Stomach (tissue), 9 donors: ENCODE results near the gene RRAS2. TPM values are rescaled to one million over a fixed set of nuclear protein-coding genes. Genes with fewer than 3 reads are reported as not detected.
"Not testable (repeated sequence)": the region's sequence is repeated elsewhere in the genome, so short reads cannot be mapped to it uniquely, and the experiment has no call there.

Experiments used
- DNase-seq, 2 donors: peaks; one replicate each; pipeline versions ENCODE4 v3.0.0 to v3.0.0-alpha.2; 2013 to 2019
- H3K27ac ChIP-seq, 5 donors: fragments of 200-600 bp in 4 of 5; sonication (generic) in 4 of 5; one replicate each; pipeline ENCODE4 v1.5.1; 2013 to 2019; ENCODE audit warnings: mild to moderate bottlenecking in 1 of 5, moderate library complexity in 1 of 5
- H3K27me3 ChIP-seq, 3 donors: fragments of 200-600 bp; sonication (generic); one replicate each; pipeline ENCODE4 v1.5.1; 2017 to 2019; ENCODE audit warnings: mixed run types in 1 of 3
- H3K36me3 ChIP-seq, 4 donors: fragments of 200-600 bp; sonication (generic); 1 replicate in 3 of 4; 2 replicates in 1 of 4; pipeline ENCODE4 v1.5.1; 2016 to 2019
- H3K4me1 ChIP-seq, 4 donors: fragments of 200-600 bp; sonication (generic); one replicate each; pipeline ENCODE4 v1.5.1; 2016 to 2019
- H3K4me3 ChIP-seq, 4 donors: fragments of 200-600 bp; sonication (generic) in 3 of 4; one replicate each; pipeline ENCODE4 v1.5.1; 2016 to 2019; ENCODE audit warnings: mild to moderate bottlenecking in 1 of 4
- H3K9me3 ChIP-seq, 4 donors: fragments of 200-600 bp; sonication (generic); one replicate each; pipeline ENCODE4 v1.5.1; 2016 to 2019
- EP300 ChIP-seq: sonication (generic); formaldehyde crosslinking; IDR thresholded peaks from one replicate; pipeline ENCODE4 v1.6.1; 2017; ENCODE audit warnings: antibody characterized with exemption
- POLR2A ChIP-seq, 4 donors: fragments of 450-650 bp; IDR thresholded peaks; one replicate each; pipeline ENCODE4 v1.6.1; 2016; ENCODE audit warnings: antibody characterized with exemption in 4 of 4, control low read depth in 2 of 4, mild to moderate bottlenecking in 1 of 4, moderate library complexity in 1 of 4
- POLR2AphosphoS5 ChIP-seq, 3 donors: sonication (generic); formaldehyde crosslinking; IDR thresholded peaks; one replicate each; pipeline ENCODE4 v1.6.1; 2016; ENCODE audit warnings: antibody characterized with exemption in 3 of 3
- WGBS, 5 donors: extraction: QIAGEN DNeasy Blood & Tissue Kit in 3 of 5; methylation state at CpG; one replicate each; pipeline versions ENCODE4 v1.1.5 to v1.1.7; 2013 to 2018; 5-methylcytosine and 5-hydroxymethylcytosine counted together
- intact Hi-C: fragments of 100-400 bp; cut with DNase I; formaldehyde crosslinking; loops from one replicate; pipeline ENCODE4 v1.15.1; 2023; ENCODE audit warnings: low total_unique reads
- polyA plus RNA-seq, 3 donors: library from polyadenylated mRNA; stranded (reverse); fragments of 200-250 nt; gene quantifications; one replicate each; pipeline ENCODE4 v1.2.3, GENCODE V29; 2013
- total RNA-seq, 5 donors: library from RNA; depleted of rRNA; stranded (reverse); fragments of >200 nt; gene quantifications; one replicate each; pipeline versions ENCODE4 v1.1.0 to v1.2.3, GENCODE V29; 2014 to 2016
- TF ChIP-seq, protein P1 (sequence below), 7 experiments: fragments of 450-650 bp in 4 of 7; fragments of 200-600 bp in 3 of 7; sonication (generic) in 3 of 7; IDR thresholded peaks; one replicate each; pipeline ENCODE4 v1.5.1; 2016 to 2019; ENCODE audit warnings: antibody characterized with exemption in 7 of 7, control low read depth in 2 of 7, mild to moderate bottlenecking in 1 of 7
- donor health status: healthy with polysubstance abuse.
- donor health status: Bipolar disorder and iron deficiency.
- donor health status: healthy.

RRAS2 gene
- total and polyA plus RNA-seq, 8 donors = 1.2 to 65.0 (median 19.3) TPM

DNA sequence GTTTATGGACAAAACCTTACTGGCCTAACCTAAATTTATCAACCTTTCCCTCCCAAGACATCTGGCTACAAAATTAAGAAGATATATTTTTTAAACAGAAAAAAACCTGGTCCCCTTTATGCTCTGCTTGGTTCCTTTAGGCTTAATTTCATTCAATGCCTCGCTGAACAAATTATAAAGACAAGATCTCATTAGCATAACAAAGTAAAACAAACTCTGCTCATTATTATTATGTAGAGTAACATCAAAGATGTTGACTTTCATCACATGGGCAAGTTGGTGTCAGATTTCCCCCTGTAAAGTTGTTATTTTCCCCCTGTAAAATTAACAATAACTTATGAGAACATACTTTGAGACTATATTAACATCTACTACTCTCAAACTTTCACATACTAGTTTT is 11.0 kb downstream of the RRAS2 start:
- intact Hi-C loops = no loop called here
- no peaks in the 10 kb centered on the region for H3K36me3 ChIP-seq
- TF ChIP-seq POLR2AphosphoS5 (IDR thresholded peaks at IDR 0.05) = no peak
- TF ChIP-seq POLR2A (IDR thresholded peaks at IDR 0.05) = no peak
- TF ChIP-seq EP300 = no peak
- peaks cover 0 to 4% (median 0%) of the 10 kb centered on the region in 4 donors for H3K4me1 ChIP-seq
- H3K9me3 ChIP-seq = no peaks in the 10 kb centered on the region
- no peak for DNase-seq
- no peak overlapping the region for H3K4me3 ChIP-seq
- H3K27ac ChIP-seq = no peak overlapping the region
- WGBS, 5 donors = 77 to 94% (median 87%) methylated on average over 1 of the region's 1 CpG
- H3K27me3 ChIP-seq = no peaks in the 10 kb centered on the region

DNA sequence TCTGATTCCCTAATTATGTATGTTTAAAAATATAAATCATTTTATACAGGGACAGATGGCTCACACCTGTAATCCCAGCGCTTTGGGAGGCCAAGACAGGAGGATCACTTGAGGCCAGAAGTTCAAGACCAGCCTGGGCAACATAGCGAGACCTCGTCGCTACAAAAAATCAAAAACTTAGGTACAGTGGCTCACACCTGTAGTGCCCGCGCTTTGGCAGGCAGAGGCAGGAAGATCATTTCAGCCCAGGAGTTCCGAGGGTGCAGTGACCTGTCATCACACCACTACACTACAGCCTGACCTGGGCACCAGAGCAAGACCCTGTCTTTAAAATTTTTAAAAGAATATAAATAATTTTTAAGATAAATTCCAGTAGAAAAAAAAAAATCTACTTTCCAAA is 11.5 kb downstream of the RRAS2 start:
- Histone ChIP-seq H3K4me3 (no peak overlapping the region), H3K36me3 (no peaks in the 10 kb centered on the region), H3K27me3 (no peaks in the 10 kb centered on the region), H3K4me1 (peaks cover 0 to 4% (median under 1%) of the 10 kb centered on the region in 4 donors), H3K9me3 (no peaks in the 10 kb centered on the region), H3K27ac (no peak overlapping the region)
- no peak for DNase-seq
- WGBS, 5 donors = 95 to 99% (median 98%) methylated on average over 7 of the region's 7 CpGs
- intact Hi-C loops = no loop called here
- TF ChIP-seq EP300 (no peak), POLR2AphosphoS5 (IDR thresholded peaks at IDR 0.05) (no peak), POLR2A (IDR thresholded peaks at IDR 0.05) (no peak)
- TF ChIP-seq, protein P1, sequence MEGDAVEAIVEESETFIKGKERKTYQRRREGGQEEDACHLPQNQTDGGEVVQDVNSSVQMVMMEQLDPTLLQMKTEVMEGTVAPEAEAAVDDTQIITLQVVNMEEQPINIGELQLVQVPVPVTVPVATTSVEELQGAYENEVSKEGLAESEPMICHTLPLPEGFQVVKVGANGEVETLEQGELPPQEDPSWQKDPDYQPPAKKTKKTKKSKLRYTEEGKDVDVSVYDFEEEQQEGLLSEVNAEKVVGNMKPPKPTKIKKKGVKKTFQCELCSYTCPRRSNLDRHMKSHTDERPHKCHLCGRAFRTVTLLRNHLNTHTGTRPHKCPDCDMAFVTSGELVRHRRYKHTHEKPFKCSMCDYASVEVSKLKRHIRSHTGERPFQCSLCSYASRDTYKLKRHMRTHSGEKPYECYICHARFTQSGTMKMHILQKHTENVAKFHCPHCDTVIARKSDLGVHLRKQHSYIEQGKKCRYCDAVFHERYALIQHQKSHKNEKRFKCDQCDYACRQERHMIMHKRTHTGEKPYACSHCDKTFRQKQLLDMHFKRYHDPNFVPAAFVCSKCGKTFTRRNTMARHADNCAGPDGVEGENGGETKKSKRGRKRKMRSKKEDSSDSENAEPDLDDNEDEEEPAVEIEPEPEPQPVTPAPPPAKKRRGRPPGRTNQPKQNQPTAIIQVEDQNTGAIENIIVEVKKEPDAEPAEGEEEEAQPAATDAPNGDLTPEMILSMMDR (IDR thresholded peaks at IDR 0.05) = no peak

DNA sequence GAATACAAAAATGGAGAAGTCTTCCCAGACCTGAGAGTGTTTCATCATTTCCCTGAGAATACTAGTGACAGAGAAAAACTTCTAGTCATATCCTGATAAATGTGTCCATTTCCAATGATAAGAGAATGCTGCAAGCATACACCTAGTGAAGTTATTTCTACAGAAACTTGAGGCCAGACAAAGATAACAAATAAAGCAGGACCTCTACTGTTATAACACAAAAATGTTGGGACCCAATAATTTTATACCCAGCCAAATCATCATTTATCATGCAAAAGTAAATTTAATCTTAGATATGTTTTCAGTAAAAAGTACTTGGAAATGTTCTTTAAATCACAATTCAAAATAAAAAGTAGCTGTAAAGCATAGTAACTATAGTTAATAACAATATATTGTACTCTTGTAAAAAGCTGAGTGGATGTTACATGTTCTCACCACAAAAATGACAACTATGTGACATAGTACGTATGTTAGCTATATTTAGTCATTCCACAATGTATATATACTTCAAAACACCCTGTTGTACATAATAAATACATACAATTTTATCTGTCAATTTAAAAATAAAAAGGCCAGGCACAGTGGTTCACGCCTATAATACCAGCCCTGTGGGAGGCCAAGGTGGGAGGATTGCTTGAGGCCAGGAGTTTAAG is 12.6 kb downstream of the RRAS2 start:
- no peak overlapping the region for H3K4me3 ChIP-seq
- no peak overlapping the region for H3K27ac ChIP-seq
- peaks cover 0 to 8% (median 2%) of the 10 kb centered on the region in 4 donors for H3K4me1 ChIP-seq
- TF ChIP-seq EP300 (no peak), POLR2AphosphoS5 (IDR thresholded peaks at IDR 0.05) (no peak), POLR2A (IDR thresholded peaks at IDR 0.05) (no peak)
- TF ChIP-seq, protein P1 (IDR thresholded peaks at IDR 0.05) = no peak
- H3K27me3 ChIP-seq = no peaks in the 10 kb centered on the region
- intact Hi-C loops = no loop called here
- WGBS, 5 donors = 93 to 97% (median 96%) methylated on average over 2 of the region's 2 CpGs
- no peaks in the 10 kb centered on the region for H3K36me3 ChIP-seq
- no peaks in the 10 kb centered on the region for H3K9me3 ChIP-seq
- DNase-seq = no peak

DNA sequence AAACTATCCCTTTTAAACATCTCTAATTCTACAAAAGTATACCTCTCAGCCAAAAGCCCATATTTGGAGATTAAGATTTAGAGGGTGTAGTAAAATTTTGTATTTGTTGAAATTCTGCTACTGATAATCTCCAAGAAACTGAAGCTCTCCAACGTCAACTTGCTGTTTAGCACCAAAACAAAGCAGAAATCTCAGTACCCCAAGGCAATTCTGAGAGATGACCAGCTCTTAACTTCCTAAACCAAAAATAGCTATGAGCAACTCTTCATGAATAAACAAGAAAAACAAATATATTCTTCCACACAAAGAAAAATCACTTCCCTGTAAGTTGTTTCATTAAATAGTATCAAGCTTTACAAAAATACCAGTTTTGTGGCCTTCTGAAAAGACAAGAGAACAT is 13.3 kb downstream of the RRAS2 start:
- H3K4me1 ChIP-seq = peaks cover 0 to 8% (median 2%) of the 10 kb centered on the region in 4 donors
- WGBS, 5 donors = 63 to 76% (median 74%) methylated on average over 1 of the region's 1 CpG
- intact Hi-C loops = no loop called here
- H3K36me3 ChIP-seq = no peaks in the 10 kb centered on the region
- H3K27me3 ChIP-seq = no peaks in the 10 kb centered on the region
- H3K27ac ChIP-seq = no peak overlapping the region
- no peak for TF ChIP-seq POLR2AphosphoS5 (IDR thresholded peaks at IDR 0.05)
- no peak for TF ChIP-seq POLR2A (IDR thresholded peaks at IDR 0.05)
- TF ChIP-seq EP300 = no peak
- TF ChIP-seq, protein P1 (IDR thresholded peaks at IDR 0.05) = no peak
- no peak overlapping the region for H3K4me3 ChIP-seq
- H3K9me3 ChIP-seq = no peaks in the 10 kb centered on the region
- no peak for DNase-seq

DNA sequence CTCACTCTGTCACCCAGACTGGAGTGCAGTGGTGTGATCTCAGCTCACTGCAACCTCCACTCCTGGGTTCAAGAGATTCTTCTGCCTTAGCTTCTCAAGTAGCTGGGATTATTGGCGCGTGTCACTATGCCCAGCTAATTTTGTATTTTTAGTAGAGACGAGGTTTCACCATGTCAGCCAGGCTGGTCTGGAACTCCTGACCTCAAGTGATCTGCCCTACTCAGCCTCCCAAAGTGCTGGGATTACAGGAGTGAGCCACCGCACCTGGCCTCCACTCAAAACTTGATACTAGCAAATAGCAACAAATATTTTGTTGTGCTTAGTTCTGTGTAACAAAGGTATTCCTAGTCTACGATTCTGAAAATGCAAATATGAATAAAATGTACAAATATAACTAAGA is 14.0 kb downstream of the RRAS2 start:
- intact Hi-C loops = not testable (repeated sequence)

More for the DNA sequence above, 14.0 kb downstream of the RRAS2 start:
- H3K27me3 ChIP-seq, H3K4me3 ChIP-seq, H3K36me3 ChIP-seq, H3K9me3 ChIP-seq, H3K4me1 ChIP-seq, DNase-seq, H3K27ac ChIP-seq: not testable (repeated sequence)
- 91 to 95% (median 92%) methylated on average over 5 of the region's 5 CpGs for WGBS, 5 donors
